ENCODE measurements around the gene PARVB.

Gene PARVB

GRCh38 chr22:44200855-44201550 lies 176.9 kb downstream of the PARVB start:
- TF ChIP-seq, protein P1, sequence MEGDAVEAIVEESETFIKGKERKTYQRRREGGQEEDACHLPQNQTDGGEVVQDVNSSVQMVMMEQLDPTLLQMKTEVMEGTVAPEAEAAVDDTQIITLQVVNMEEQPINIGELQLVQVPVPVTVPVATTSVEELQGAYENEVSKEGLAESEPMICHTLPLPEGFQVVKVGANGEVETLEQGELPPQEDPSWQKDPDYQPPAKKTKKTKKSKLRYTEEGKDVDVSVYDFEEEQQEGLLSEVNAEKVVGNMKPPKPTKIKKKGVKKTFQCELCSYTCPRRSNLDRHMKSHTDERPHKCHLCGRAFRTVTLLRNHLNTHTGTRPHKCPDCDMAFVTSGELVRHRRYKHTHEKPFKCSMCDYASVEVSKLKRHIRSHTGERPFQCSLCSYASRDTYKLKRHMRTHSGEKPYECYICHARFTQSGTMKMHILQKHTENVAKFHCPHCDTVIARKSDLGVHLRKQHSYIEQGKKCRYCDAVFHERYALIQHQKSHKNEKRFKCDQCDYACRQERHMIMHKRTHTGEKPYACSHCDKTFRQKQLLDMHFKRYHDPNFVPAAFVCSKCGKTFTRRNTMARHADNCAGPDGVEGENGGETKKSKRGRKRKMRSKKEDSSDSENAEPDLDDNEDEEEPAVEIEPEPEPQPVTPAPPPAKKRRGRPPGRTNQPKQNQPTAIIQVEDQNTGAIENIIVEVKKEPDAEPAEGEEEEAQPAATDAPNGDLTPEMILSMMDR (IDR thresholded peaks at IDR 0.05; ENCODE audit: low read depth, low read length) = no peak
- no peak overlapping the region for H3K4me3 ChIP-seq (ENCODE audit: low read depth, low read length)

DNA sequence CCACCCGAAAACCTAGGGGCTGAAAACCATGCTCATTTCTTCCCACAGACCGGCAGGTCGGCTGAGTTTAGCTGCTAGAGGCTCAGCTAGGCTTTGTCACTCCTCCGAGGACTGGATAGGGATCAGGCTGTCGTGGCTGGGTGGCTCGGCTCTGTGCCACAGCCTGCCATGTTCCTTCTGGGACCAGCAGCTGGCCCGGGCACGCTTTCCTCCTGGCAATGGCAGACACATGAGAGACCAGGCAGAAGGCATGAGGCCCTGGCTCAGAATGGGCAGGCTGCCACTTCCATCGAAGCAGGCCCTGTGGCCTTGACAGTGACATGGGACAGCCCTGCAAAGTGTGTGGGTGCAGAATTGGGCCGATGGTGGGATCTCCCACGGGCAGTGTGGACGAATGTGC lies 177.6 kb downstream of the PARVB start:
- TF ChIP-seq, protein P1 (IDR thresholded peaks at IDR 0.05; ENCODE audit: low read depth, low read length) = no peak
- no peak overlapping the region for H3K4me3 ChIP-seq (ENCODE audit: low read depth, low read length)

DNA sequence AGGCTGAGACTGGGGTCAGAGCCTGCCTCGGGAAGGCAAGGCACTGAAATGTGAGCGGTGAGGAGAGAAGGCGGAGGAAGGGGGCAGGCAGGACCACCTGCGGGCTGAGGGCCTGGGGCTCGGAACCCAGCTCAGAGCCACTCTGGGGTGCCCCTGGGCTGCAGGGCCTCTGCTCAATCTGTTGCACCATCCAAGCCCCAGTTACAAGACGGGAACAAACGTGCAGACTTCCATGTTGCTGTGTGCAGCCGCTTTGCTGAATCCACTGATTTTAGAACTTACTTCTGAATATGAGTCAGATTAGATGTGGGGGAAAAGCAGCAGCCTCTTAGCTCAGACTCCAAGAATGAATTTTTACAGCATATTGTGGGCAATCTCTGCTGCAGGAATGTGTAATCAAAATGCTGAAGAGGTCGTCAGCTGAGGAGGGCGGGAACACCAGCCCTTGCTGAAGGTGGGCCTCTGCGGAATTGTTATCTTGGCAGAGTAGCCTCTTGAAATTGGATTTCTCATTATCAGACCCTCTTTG lies 178.2 kb downstream of the PARVB start:
- TF ChIP-seq, protein P1 (IDR thresholded peaks at IDR 0.05; ENCODE audit: low read depth, low read length) = no peak
- H3K4me3 ChIP-seq (ENCODE audit: low read depth, low read length) = no peak overlapping the region

- H3K4me3 ChIP-seq (ENCODE audit: low read depth, low read length) = no peak overlapping the region
- TF ChIP-seq, protein P1 (IDR thresholded peaks at IDR 0.05; ENCODE audit: low read depth, low read length) = no peak
Observed at GRCh38 chr22:44203203-44203602, 179.1 kb downstream of the PARVB start.

GRCh38 chr22:44204739-44205515 lies 180.8 kb downstream of the PARVB start:
- TF ChIP-seq, protein P1 (IDR thresholded peaks at IDR 0.05; ENCODE audit: low read depth, low read length) = no peak
- no peak overlapping the region for H3K4me3 ChIP-seq (ENCODE audit: low read depth, low read length)

DNA sequence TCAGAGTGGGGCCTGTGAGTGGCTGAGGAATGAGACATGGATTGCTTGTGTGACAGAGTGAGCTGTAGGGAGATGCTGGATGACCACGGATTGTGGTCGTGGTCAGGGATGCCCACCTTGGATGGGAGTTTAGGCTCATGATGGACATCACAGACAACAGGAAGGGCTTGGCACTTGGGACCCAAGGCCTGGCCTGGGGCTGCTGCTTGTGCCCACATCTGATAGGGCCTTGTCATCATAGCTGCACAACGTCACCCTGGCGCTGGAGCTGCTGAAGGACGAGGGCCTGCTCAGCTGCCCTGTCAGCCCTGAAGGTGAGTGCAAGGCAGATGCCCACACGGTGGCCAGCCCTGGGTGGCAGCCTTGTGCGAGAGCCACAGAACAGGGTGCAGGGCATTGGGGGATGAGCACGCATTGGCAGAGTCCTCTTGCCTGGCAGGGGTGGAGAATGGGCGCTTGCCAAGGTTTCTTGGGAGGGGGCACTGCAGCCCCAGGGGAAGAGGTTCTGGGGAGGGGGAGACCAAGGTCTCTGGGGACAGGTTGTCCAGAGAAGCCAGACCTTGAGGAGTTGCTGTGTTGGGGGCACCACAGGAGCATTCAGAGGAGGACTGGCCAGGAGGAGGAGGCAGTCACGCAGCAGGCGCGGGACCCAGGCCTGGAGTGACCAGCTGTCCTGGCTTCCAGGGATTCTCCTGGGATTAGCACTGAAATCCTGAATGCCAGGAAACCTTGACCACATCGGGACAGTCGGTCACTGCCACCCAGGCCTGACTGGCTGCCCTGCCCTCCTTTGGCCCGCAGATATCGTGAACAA lies 181.6 kb downstream of the PARVB start:
- TF ChIP-seq, protein P1 (IDR thresholded peaks at IDR 0.05; ENCODE audit: low read depth, low read length) = no peak
- no peak overlapping the region for H3K4me3 ChIP-seq (ENCODE audit: low read depth, low read length)
